ENCODE results near the gene TSPAN18.

DNA sequence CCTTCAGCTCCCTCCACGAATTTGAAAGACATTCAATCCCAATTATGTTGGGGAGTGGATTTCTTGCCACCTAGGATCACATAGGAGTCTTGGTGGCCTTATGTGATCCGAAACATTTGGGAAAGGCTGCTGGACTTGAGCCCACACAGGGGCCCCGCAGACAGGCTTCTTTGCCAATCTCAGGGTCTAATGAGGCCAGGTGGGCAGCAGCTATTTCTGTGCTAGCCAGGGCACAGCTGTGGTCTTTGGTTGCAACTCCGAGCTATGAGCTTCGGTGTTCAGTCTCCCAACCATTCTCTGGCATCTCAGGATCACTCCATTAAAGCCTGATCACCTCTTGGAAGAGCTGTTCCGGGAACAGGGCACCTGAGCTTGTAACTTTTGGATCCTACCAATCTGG is 139.5 kb downstream of the TSPAN18 start:
- TF ChIP-seq, protein P1, sequence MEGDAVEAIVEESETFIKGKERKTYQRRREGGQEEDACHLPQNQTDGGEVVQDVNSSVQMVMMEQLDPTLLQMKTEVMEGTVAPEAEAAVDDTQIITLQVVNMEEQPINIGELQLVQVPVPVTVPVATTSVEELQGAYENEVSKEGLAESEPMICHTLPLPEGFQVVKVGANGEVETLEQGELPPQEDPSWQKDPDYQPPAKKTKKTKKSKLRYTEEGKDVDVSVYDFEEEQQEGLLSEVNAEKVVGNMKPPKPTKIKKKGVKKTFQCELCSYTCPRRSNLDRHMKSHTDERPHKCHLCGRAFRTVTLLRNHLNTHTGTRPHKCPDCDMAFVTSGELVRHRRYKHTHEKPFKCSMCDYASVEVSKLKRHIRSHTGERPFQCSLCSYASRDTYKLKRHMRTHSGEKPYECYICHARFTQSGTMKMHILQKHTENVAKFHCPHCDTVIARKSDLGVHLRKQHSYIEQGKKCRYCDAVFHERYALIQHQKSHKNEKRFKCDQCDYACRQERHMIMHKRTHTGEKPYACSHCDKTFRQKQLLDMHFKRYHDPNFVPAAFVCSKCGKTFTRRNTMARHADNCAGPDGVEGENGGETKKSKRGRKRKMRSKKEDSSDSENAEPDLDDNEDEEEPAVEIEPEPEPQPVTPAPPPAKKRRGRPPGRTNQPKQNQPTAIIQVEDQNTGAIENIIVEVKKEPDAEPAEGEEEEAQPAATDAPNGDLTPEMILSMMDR (conservative IDR thresholded peaks at IDR 0.05; ENCODE audit: low read depth, low read length), result no peak
- TF ChIP-seq RCOR1 (IDR thresholded peaks at IDR 0.05; ENCODE audit: insufficient replicate concordance, low read length) (no peak), POLR2A (IDR thresholded peaks at IDR 0.05; ENCODE audit: low read depth, low read length) (no peak), MAZ (IDR thresholded peaks at IDR 0.05; ENCODE audit: borderline replicate concordance, low read depth, low read length) (no peak), FOS (IDR thresholded peaks at IDR 0.05; ENCODE audit: low read depth, low read length) (no peak), SMC3 (IDR thresholded peaks at IDR 0.05; ENCODE audit: low read depth, low read length) (no peak), CEBPB (IDR thresholded peaks at IDR 0.05; ENCODE audit: low read depth, low read length) (no peak), MXI1 (IDR thresholded peaks at IDR 0.05; ENCODE audit: borderline replicate concordance, low read depth, low read length) (no peak)
- TF ChIP-seq, protein P2, sequence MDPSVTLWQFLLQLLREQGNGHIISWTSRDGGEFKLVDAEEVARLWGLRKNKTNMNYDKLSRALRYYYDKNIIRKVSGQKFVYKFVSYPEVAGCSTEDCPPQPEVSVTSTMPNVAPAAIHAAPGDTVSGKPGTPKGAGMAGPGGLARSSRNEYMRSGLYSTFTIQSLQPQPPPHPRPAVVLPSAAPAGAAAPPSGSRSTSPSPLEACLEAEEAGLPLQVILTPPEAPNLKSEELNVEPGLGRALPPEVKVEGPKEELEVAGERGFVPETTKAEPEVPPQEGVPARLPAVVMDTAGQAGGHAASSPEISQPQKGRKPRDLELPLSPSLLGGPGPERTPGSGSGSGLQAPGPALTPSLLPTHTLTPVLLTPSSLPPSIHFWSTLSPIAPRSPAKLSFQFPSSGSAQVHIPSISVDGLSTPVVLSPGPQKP (IDR thresholded peaks at IDR 0.05; ENCODE audit: borderline replicate concordance, low read depth, low read length), result no peak

Data from IMR-90 (cell line).